GM18508 (cell line): ENCODE results near the gene SNTG2.

ENCODE experiments used
- ATAC-seq: cut with Tn5 transposase; IDR thresholded peaks from one replicate; pipeline ENCODE4 v1.9.1; 2021; ENCODE audit warnings: moderate number of reproducible peaks; ENCODE audit not compliant: insufficient read depth, unreplicated experiment

The SNTG2 gene

DNA sequence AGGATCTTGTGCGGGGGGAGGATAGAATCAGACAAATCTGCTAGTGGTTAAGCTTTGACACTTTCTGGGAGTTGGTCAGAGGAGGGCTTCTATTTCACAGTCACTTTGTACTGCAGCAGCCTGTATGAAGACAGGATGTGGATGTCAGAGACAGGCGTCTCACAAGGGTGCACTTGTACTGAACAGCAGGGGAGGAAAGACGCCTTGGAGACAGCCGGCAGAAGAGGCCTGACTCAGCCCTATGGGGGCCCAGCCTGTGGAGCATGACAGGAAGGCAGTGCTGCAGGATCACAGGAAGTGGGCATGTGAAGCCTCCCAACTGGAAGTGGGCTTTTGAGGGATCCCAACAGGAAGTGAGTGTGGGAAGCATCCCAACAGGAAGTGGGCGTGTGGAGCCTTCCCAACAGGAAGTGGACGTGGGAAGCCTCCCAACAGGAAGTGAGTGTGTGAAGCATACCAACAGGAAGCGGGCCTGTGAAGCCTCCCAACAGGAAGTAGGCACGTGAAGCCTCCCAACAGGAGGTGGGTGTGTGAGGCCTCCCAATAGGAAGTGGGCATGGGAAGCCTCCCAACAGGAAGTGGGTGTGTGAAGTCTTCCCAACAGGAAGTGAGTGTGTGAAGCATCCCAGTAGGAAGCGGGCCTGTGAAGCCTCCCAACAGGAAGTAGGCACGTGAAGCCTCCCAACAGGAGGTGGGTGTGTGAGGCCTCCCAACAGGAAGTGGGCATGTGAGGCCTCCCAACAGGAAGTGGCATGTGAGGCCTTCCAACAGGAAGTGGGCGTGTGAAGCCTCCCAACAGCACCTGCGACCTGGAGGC, 212.3 kb downstream of the SNTG2 start:
- no peak for ATAC-seq

DNA sequence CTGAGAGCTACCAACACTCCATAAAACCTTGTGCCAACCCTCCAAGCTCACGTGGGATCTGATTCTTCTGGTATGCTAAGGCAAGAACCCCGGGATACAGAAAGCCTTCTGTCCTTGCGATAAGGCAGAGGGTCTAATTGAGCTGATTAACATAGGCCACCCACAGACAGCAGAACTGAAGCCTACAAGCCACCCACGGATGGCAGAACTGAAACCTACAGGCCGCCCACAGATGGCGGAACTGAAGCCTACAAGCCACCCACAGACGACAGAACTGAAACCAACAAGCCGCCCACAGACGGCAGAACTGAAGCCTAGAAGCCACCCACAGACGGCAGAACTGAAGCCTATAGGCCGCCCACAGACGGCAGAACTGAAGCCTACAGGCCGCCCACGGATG, 216.3 kb downstream of the SNTG2 start:
- ATAC-seq: no peak

DNA sequence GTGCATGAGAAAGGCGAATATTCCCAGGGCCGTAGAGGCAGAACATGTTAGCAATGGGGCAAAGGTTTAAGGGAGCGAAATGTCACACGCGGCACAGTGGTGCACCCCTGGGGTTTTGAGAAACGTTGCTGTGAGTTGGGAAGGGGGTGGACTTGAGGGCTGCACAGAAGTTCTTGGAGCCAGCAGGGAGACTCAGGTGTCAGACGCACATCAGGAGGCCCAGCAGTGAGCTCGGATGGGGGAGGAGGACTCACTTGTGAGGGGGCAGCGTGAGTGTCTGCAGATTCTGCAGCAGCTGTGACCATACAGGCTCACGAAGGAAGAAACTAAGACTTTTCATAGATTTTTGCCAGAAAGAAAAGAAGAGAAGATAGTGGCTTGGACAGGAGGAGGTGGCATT, 218.2 kb downstream of the SNTG2 start:
- ATAC-seq: no peak

DNA sequence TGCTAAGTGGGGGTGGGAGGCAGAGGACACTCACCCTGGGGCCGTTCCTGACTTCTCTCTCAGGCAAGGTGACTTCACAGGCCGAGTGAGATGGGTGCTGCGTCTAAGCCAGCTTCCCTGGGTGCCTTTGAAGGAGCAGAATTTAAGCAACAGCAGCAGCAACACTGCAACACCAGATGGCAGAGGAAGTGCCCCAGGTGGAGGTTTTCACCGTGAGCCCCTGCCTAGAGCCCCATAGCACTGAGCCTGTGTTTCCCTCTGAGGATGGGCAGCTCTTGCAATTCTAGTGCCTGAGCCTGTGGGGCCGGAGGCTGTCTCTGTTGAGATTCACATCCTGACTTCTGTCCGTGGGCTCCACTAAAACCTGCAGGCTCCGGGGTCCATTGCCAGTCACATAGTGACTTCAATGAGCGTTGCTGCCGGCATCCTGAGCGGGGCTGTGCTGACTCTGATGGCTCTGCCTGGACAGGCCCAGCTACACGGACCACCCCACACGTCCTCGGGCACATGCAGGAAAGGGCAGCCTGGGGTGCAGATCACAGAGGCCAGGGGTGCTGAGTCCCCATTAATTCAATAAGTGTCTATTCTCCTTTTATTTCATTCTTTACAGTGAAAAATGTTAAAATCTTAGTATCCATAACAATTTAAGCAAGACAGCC, 218.8 kb downstream of the SNTG2 start:
- ATAC-seq: no peak

DNA sequence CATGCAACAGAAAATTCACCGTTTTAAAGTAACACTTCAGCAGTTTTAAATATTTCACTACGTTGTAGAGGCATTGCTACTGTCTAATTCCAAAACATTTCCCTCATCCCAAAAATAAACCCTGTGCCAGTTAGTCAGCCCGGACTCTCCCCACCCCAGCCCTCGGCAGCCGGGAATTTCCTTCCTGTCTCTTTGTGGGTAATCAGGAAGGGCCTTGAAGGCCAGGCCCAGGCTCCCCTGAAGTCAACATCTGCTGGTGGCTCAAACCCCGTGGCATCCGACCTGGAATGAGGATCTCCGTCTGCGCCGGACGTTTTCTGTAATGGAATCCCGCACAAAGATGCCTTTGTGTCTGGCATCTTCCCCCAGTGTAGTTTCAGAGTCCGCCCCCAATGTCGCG, 219.6 kb downstream of the SNTG2 start:
- ATAC-seq: no peak

DNA sequence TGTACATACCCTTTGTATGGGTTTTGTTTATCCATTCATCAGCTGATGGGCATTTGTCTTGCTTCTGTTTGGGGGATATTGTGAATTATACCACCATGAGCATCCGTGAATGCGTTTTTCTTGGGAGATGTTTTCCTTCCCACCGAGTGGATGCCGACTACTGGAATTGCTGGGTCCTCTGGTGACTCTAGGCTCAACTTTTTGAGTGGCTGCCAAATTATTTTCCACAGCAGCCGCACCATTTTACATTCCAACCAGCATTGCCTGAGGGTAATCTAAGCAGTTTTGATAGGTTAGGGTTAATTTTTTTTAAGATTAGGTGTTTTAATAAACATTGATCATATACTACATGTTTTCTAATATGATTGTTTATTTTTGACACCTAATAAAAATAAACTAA, 220.1 kb downstream of the SNTG2 start:
- ATAC-seq: no peak

DNA sequence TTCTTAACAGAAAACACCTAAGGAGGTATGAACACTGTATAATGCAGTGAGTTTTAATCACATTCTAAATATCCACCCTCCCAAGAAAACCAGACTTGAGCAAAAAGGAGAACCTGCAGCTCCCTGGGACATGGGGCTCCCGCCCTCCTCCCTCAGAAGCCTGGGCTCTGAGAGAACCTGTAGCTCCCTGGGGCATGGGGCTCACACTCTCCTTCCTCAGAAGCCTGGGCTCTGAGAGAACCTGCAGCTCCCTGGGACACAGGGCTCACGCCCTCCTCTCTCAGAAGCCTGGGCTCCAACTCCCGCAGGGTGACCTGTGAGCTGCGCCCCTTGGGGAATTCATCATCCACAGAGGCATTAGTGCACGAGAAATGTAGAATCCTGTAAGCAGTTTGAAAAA, 222.9 kb downstream of the SNTG2 start:
- ATAC-seq: no peak

DNA sequence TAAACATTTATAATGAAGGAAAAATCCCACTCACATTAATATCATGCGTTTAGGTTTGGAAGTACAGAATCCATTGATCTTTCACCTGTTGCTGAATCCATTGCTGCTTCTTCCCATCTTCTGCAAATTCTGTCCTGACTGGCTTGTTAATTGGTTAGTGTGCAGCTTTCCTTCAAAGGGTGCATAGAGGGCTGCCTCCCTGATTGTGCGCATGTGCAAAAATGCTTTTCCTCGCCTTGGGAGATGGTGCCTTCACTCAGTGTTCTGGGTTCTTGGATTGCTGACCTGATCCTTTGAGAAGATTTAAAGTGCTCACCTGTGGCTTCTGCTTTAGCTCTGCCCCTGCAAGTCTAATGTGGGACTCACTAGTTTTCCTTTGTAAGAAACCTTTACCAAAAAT, 231.2 kb downstream of the SNTG2 start:
- no peak for ATAC-seq

DNA sequence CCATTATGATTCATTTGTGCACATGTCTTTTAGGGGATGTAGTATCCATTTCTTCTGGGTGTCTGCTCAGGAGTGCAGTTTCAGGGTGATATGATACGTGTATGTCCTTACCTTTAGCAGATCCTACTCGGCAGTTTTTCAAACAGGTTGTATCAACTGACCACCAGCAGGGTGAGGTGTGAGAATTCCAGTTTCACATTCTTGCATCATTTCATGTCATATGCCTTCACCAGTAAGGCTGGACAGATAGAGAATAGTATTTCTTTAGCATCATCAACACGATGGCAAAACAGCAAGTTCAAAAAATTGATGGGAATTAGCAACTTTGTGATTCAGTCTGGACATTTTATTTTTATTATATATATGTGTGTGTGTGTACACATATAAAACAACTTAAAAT, 232.7 kb downstream of the SNTG2 start:
- no peak for ATAC-seq

DNA sequence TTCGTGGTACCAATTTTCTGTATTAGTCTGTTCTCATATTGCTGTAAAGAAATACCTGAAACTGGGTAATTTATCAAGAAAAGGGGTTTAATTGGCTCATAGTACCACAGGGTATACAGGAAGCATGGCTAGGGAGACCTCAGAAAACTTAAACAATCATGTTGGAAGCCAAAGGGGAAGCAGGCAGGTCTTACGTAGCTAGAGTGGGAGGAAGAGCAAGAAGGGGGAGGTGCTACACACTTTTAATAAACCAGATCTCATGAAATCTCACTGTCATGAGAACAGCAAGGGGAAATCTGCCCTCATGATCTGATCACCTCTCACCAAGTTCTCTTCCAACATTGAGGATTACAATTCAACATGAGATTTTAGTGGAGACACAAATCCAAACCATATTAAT, 235.8 kb downstream of the SNTG2 start:
- ATAC-seq: no peak

DNA sequence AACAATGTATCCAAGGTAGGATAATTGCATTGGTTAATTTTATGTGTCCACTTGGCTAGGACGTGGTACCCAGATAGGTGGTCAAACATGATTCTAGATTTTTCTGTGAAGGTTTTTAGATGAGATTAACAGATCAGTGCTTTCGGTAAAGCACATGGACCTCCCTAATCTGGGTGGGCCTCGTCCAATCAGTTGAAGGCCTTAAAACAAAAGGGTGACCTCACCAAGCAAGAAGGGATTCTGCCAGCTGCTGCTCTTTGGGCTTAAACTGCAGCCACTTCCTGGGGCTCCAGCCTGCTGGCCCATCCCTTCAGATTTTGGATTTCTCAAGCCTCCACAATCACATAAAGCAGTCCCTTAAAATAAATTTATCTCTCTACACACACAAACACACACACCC, 236.5 kb downstream of the SNTG2 start:
- ATAC-seq: no peak

DNA sequence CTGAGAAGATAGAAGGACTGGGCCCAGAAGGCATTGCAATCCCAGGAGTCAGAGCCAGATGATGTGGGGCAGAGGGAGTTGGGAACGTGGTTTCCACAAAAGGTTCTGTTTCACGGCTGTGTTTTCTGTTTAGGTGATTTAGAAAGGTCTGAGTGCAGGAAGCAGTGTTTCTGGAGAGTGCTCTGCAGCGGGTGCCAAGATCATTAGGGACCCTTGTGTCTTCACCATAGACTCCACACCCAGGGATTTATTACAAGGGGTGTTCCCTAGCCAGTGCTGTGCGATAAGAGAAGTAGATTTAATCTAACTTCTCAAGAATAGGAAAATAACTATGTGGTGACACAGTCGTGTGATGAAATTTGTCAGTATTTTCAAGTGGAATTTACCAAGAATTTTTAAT, 241.5 kb downstream of the SNTG2 start:
- ATAC-seq: no peak

DNA sequence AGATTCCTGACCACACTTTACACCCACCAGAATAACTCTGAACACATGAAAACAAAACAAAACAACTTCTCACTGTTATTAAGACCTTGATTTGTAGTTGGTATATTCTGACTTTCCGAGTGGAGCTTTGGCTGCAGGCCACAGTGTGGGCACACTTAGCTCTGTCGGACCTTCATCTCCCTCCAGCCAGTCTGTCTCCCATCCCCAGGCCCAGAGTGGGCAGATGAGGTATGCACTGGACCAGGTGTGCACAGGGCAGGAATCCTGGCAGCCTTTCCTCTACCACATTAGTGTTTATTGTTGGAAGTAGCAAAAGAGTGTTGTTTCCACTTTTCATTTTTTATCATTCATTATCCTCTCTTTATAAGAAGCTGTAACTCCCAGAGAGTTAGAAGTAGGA, 243.2 kb downstream of the SNTG2 start:
- no peak for ATAC-seq

DNA sequence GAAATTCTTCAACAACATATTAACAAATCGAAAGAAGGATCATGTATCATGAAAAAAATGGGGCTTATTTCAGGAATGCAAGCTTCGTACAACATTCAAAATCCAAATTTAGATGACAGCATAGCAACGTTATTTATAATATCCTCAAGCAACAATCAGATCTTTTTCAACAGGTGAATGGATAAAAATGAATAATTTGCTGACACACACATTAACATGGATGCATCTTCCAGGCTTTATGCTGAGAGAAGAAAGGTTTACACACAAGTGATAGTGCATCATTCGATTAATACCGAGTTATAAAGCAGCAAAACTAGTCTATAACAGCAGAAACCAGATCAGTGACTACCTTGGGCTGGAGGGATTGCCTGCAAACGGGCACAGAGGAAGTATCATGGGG, 253.1 kb downstream of the SNTG2 start:
- no peak for ATAC-seq

DNA sequence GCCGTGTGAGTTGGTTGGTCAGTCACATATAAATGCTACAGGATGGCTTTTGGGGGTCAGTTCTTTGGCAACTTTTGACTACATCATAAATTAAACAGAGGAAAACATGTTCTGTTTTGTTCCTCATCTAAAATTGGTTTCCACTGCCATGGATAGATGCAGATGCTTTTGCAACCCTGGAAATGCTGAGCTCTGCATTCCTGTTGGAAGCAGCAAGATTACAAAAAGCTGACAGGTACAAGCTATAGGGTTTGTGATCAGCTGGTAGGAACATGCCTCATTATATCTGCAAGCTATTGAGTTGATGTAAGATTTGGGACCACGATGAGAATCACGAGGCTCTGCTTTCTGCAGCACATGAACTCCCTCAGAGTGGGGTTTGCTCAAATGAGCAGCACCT, 255.2 kb downstream of the SNTG2 start:
- no peak for ATAC-seq

DNA sequence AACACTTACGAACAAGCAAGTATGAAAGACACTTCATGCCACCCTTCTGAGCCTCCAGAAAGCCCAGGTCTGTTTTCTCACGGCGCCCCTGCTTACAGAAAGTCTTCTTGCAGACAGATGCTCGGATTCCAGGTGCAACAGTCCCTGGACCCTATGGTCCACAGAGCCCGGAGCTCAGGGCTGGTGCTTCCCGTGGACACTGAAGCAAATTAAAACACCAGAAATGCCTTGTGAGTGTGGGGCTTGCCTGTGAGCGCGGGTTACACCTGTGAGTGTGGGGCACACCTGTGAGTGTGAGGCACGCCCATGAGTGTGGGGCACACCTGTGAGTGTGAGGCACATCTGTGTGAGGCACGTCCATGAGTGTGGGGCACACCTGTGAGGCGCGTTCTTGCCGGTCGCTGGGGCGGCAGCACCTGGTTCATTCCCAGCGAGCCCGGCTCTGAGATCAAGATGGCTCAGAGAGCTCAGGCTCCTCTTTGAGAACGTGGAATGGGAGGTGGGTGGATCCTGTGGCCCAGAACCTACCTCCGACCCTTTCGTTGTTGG, 257.4 kb downstream of the SNTG2 start:
- ATAC-seq: no peak

DNA sequence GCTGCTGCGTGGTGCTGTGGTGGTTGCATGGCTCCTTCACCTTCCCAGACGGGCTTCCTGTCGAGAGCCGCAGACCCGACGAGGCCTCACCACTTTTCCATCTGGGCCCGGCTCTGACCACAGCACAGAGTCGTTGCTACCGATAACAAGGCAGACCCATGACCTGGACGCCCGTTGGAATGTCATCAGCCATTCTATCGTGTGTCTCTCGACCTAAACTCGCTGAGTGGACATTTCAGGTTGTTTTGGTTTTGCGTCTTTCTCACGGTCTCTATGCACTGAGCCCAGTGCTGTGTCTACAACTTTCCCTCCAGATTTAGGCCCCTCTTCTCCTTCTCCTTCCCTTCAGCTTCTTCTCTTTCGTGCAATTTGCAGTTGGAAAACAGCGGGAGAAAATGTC, 257.9 kb downstream of the SNTG2 start:
- no peak for ATAC-seq

DNA sequence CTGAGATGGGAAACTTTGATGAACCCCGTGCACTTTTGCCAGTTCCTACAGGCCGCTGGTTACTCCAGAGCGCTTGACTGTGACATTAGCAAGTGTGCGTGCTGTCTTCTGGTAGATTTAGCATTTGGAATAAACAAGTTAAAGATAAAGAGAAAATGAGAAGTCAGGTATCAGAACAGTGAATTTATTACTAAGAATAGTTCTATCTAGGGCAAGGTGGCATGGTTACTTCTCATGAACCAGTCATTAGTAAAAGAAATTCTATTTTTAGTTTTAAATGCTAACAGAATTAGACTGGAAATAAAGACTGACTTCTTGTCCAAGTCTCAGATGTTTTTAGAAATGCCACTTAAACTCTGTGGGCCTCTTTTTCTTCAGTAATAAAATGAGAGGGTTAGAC, 258.6 kb downstream of the SNTG2 start:
- ATAC-seq: no peak

DNA sequence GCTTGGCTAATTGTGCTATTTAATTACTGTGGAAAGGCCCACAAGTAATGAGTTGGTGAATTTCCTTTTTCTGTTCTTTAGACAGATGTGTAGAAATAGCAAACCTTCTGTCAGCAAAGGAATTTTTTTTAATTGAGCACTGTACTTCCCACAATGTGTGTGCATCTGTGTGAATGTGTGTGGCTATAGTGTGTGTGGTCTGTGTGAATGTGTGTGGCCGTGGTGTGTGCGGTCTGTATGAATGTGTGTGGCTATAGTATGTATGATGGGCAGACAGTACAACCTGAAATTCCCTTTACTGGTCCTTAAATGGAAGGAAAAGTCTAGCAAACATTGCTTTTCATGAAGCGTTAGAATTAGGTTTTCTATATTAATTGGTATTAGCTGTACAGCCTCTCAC, 259.1 kb downstream of the SNTG2 start:
- no peak for ATAC-seq

DNA sequence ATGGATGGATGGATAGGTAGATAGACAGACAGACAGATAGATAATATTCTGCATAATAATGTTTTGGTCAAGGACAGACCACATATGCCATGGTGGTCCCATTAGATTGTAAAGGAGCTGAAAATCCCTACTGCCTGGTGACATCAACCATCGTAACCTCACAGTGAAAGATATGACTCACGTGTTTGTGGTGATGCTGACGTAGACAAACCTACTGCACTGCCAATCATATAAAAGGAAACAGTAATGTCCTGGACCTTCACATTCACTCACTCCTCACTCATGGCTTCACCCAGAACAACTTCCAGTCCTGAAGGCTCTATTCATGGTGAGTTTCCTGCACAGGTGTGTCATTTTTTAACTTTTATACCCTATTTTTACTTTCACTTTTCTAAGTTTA, 259.7 kb downstream of the SNTG2 start:
- no peak for ATAC-seq

DNA sequence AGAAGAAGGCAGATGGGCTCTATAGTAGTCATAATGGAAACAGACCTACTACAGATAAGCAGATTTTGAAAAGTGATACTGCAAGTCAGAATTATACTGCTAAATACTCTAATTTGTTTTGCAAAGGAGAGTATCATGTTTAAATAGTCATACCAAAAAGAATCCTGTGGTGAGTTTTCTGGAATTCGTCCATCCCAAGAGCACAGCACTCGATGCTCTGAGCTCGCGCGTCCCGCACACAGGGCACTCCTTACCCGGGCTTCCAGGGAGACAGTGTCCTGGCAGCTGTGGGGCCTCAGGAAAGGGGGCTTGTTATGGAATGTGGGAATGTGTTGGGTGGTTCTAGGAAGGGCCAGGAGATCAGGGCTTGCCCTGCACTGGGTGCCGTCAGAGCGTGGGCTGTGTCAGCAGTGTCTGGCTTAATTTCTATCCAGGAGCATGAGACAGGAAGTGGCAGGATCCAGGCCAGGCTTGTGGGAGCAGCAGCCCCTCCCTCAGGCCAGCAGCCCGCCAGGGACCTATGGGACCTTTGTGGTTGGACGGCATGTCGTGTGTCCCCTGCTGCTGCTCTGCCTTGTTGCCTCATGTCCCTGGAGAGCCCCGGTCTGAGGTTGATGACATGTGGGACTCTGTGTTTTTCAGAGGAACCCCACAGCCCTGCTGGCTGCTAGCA, 269.4 kb downstream of the SNTG2 start:
- ATAC-seq: no peak
